HG03108 (cell line): Measurements from ENCODE around the gene NGEF.

Experiments
- ATAC-seq: cut with Tn5 transposase; IDR thresholded peaks from one replicate; pipeline ENCODE4 v1.9.1; 2021; ENCODE audit warnings: moderate library complexity; ENCODE audit not compliant: unreplicated experiment

Gene NGEF

DNA sequence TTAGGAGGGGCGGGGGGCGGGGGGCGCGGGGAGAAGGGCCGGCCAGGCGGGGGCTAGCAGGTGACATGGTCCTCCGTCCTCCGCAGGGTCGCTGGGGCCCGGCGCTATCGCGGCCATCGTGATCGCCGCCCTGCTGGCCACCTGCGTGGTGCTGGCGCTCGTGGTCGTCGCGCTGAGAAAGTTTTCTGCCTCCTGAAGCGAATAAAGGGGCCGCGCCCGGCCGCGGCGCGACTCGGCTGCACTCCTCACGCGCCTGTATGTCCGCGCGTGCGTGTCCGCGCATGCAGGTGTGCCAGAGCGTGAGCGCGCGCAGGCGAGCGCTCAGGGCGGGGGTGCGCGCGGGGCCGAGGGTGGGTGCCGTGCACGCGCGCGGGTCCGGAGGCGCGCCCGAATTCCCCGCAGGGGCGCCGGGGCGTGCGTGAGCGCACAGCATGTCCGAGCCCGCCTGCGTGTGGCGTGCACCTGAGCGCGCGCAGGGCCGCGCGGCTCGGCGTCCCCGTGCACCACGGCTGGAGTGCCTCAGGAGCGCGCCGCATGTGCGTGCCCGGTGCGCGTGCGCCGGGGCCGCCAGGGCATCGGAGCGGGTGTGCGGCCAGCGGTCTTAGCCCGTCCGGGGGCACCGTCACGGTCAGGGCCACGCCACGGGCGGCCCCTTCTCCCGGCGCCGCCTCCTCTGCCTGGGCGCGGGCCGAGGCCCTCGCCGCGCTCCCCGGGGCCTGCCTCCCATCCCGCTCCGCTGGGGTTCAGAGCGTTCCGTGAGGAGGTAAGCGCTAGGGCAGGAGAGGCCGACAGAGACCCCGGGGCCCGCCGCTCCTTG lies 136.7 kb downstream of the NGEF start:
- no peak for ATAC-seq

DNA sequence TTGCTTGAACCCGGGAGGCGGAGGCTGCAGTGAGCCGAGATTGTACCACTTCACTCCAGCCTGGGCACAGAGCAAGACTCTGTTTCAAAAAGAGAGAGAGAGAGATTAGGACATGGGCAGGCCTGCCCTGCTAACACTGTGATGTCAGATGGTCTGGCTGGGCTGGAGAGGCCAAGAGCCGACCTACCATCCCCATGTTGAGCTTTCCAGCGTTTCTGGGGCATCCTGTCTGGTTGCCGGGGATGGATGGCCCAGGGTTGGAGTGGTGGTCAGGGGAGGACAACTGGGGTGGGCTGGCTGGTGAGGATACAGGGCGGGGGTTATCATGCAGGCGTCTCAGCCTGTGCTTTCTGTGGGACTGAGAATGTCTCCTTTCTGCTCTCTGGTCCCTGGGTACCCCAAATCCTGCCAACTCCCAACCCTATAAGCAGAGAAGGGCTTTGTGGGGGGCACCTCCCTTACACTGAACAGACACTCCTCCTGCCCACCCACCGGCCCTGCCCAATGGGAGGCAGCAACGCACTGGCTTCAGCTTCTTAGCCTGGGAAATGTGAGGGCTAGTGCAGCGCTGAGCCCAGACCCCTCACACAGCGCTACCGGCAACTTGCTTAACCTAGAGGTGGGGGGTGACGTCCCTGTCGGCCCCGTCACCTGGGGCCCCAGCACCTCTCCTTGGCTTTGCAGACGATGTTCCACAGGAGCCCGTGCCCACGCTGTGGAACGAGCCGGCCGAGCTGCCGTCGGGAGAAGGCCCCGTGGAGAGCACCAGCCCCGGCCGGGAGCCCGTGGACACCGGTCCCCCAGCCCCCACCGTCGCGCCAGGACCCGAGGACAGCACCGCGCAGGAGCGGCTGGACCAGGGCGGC lies 137.6 kb downstream of the NGEF start:
- ATAC-seq, result no peak

DNA sequence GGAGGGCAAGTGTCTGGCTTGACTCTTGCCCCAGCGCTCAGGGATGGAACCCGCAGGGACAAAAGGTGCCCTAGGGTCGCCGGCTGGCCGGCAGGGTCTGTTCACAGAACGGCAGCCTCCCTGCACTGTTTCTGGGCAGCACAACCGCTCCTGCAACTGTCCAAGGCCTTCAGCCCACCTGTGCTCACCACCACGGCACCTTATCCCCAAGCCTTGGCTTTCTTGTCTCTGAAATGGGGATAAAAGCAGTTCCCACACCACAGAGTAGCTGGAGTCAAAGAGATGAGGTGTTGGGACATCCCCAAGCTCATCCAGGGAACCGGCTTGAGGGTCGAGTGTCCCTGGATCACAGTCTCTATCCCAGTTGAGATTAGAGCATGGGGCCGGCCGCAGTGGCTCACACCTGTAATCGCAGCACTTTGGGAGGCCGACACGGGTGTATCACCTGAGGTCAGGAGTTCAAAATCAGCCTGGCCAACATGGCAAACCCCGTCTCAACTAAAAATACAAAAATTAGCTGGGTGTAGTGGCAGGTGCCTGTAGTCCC lies 138.3 kb downstream of the NGEF start:
- ATAC-seq, result no peak

DNA sequence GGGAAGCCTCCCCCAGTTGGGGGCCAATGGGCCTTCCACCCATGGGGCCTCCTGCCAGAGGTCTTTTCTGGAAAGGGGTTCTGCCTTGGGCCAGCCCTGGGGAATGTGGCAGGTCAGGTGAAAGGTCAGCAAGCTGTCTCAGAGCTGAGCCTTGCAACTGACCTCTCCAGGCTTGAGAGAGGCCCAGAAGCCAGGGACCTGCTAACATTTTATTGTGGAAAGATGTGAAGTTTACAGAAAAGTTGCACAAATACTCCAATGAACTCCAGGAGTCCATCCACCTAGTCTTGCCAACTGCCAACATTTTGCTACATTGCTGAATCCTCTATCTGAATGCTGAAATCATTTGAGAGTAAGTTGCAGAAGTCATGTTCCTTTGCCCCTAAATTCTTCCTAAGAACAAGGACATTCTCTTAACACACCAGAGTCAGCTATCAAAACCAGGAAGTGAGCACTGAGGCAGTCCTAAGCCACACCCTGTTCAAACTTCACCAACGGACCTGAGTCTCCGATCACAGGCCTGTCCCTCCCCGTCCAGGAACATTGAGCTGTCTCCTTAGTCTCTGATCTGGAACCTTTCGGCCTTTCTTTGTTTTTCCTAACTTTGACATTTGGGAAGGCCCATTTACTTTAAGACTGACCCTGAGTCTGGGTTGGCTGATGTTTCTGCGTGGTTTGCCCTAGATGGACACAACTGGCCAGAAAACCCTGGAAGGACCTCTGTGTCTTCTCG lies 139.0 kb downstream of the NGEF start:
- no peak for ATAC-seq

DNA sequence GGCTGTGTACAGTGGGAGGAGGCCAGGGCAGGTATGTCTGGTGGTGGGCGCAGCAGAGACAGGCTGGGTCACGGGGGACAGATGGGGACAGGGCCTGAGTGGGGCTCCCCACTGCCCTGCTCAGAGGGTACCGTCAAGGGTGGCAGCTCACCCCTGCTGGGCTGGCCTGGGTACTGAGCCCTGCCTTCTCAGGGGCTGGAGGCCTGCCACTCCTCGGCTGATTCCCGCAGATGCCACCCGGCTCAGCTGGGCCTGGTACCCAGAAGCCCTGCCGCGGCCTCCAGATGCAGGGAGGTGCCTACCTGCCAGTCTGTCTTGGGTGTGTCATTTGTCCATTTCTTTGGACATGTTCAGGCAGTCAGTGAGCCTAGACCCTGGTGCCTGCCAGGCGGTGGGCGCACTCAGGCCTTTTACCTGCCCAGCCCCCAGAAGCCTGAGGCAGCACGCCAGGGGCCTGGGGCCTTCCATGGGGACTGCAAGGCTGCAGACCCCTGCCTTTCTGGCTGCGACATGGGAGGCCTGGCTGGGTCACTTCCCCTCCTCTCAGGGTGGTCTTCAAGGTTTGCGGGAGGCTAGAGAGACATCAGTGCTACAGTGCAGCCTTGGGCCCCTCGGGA lies 139.7 kb downstream of the NGEF start:
- no peak for ATAC-seq

DNA sequence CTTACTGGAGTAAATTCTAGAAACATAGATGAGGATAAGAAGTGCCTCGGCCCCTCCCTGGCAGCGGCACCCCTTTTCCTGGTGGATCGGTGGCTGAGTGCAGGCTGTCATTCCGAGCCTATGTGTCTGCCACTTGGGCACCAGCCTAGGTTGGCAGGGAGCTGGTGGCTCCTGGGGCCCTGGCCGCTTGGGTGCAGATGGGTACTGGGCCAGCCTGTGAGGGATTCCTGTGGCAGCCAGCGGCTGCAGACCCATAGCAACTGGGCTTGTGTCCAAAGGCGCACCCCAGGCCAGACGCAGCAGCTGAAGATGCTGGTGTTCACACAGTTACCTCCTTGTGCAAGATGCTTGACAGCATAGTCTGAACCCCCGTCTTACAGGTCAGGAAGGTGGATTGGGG lies 140.2 kb downstream of the NGEF start:
- no peak for ATAC-seq

DNA sequence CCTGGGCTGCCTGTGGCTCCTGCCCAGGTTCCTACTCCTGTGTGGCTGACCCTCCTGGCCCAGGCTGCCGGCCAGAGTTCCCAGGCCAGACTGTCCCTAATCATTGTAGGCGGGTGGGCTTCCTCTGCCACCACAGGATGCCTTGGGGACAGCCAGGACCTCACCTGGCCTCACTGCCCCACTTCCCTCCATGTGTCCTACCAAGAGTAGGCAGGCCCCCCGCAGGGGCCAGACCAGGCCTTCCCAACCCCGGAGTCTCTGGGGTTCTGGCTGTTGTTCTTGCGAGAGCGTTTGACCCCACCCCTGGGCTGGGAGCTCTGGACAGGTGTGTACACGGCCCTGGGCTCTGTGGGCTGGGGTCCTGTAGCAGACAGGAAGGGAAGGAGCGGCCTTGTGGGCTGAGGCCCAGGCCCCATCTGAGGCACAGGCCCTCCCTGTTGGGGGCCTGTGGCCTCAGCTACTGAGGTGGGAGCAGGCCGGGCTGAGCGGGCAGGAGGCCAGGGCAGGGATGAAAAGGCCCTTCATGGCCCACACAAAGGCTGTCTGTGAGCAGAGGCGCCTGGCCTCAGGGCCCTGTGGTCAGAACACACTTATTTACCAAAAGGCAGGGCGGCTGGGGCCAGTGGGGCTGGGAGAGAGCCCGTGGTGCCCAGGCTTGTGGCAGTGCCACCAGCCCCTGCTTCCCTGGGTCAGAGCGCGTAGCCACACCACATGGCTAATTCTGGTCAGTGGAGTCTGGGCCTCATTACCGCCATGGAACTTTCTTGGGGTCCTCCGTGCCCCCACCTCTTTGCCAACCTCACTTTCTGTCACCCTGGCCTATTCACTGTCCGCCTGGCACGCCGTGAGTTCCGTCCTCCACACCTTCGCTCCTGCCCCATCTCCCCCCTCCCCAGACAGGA lies 141.0 kb downstream of the NGEF start:
- ATAC-seq, result no peak

DNA sequence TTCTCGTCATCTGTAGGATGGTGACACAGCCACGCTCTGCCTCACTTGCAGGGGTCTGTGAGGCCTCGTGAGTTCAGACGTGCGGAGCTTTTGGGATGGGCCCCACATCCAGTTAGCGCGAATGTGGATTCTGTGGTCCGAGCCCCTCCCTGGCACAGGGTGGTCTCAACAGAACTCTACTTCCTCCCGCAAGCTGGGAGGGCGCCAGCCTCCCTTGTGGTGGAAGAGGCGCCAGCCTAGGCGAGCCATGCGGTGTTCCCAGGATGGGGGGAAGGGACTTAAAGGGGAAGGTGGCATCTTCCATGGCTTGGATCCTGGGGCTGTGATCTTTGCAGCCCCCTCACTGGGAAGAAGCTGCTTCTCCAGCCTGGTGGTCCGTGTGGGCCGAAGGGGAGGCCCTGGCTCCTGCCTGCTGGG lies 141.6 kb downstream of the NGEF start:
- ATAC-seq, result no peak

DNA sequence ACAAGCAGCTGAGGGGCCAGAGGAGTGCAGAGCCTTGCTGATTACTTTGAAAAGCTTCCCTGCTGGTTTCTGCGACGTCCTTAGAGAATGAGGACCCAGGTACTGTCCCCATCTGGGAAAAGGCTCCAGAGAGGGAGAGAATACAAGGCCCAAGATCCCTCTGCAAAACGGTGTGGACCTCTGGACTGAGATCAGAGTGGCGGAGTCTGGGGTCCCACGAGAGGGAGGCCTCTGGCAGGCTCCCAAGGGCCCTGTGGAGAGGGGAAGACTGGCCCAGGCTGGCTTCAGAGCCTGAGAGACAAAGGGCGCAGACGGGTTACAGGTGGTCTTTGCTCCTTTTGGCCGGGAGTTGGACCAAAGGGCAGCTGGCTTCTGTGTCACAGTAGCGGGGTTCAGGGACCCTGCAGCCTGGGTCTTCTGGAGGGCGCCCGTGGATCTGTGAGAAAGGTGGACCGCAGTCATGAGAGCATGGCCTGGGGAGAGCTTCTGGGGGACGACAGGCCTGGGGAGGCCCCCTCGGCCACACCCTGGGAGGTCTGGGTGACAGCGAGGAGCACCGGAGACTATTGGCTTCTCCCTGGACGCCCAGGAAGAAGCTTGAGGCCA lies 142.2 kb downstream of the NGEF start:
- ATAC-seq, result no peak

DNA sequence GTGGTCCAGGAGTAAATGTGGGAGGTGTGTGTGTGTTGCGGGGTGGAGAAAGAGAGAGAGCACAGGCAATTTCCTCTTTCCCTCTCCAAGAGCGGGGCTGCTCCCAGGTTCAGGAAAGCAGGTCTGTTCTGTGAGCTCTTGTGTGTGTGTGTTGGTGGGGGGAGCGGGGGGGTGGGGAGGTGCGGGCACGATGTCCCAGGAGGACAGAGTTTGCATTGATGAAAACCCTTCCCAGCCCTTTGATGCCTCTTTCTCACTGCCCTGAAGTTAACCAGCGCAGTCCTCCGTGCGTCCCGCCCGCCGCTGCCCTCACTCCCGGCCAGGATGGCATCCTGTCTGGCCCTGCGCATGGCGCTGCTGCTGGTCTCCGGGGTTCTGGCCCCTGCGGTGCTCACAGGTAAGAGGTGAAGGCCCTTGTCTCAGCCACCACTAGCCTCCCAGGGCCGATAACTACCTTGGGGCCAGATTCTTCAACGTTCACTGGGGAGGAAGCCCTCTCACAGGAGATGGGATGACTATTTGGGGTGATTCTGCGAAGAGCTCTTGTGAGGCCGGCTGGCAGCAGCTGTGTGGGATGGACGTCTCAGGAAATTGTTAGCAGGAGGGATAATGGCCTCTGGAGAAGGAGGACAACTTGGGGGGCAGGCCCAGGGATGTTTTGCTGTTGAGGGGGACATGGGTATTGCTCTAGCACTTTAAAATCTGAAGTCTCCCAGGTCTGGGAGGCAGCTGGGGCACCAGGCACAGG lies 142.9 kb downstream of the NGEF start, which contains the start of gene SNORC:
SNORC (plus strand) TSS at position 247 of the 748 bp plus-strand sequence; CDS start at position 325, 78 bp downstream.
- ATAC-seq, result no peak

DNA sequence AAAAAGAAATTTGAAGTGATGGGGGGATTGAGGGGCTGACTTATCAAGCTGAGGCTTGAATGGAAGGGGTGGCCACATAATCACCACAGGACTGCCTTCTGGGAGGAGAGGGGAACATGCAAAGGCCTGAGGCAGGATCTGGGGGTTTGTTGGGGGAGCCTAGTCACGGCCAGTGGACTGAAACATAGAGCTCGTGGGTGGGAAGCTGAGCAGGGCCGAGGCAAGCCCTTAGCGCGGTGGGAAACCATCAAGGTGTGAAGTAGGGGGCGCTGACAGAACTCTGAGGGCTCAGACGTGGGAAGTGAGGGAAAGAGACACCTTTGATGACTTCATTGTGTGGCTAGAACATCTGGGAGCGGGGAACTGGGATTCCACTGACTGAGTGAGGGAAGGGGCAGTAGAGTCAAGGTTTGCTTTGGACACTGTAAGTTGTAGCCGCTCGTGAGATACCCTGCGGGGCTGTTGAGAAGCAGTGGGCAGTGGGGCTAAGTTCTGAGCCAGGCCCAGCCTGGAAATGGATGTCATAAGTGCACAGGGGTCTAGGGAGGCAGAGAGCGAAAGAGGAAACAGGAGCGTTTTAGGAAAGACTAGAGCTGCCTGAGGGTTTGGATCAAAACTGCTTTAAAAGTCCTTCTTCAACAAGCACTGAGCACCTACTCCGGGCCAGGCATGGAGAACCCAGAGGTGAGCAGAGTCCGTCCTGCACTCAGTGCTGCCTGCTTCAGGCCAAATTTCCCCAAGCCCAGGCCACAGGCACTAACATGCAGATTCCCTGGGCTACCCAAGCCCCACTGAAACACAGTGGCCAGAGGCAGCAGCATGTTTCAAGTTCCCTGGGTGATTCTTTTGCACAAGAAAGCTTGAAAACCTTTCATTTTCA lies 143.7 kb downstream of the NGEF start:
- ATAC-seq, result no peak

DNA sequence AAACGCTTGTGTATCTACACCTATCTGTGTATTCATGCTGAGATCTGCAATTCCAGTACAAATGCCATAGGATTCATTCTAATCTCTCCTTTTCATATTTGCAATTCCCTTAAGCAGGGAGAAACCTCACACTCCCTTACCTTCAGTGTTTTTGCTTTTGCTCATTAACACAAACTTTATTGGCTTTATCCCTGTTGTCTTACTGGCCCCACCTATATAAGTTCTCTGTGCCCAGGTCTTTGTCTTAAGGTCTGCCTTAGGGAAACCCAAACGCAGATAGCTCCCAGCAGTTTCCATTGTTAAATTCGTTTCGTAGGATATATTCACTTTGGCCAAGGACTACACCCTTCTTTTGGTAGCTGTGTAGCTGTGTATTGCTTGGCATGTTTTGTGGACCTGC lies 147.0 kb downstream of the NGEF start:
- ATAC-seq, result no peak

DNA sequence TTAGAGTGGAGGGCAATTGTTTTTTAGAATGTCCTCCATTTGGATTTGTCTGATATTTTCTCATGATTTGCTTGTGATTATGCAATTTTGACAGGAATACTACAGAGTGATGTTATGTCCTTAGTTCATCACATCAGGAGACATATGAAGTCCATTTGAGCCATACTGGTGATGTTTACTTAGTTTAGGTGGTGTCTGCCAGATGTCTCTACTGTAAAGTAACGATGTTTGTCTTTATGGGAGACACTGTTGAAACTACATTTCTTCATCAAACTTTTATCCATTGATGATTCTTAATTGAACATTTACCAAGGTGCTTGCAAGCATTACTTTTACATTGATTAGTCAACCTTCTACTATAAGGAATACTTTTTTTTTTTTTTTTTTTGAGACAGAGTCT lies 147.9 kb downstream of the NGEF start:
- no peak for ATAC-seq

DNA sequence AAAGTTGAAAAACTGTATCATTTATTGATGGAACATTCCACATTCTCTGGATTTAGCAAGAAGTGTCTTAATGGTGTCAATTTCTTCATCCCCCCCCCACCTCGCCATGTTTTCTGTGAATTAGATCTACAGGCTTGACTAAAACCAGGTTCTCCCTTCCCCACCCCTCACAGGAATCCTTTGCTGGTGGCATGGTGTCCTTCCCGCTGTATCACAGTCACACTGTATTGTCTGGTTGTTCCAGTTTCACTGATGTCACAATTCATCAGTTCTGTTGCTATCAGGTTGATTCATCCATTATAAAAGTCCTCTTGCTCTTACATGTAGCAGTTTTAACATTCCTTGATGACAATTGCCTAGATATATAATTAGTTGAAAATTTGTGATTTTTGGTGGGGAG lies 149.1 kb downstream of the NGEF start:
- ATAC-seq, result no peak

DNA sequence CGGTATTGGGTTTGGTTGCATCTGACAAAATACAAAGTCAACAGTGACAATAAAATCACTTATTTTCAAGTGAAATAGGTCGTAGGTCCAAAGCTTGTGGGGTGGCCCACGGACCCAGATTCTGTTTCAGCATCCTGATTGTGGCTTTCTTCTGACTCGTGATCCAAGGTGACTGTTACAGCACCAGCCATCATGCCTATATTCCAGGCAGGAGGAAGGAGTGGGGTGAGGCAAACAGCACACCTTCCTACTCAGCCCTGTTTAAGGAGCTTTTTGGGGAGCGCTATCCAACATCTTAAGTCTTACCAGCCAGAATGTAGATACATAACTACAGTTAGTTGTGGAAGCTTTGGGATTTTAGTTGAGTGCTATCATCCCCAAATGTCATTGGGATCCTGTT lies 151.7 kb downstream of the NGEF start:
- no peak for ATAC-seq

DNA sequence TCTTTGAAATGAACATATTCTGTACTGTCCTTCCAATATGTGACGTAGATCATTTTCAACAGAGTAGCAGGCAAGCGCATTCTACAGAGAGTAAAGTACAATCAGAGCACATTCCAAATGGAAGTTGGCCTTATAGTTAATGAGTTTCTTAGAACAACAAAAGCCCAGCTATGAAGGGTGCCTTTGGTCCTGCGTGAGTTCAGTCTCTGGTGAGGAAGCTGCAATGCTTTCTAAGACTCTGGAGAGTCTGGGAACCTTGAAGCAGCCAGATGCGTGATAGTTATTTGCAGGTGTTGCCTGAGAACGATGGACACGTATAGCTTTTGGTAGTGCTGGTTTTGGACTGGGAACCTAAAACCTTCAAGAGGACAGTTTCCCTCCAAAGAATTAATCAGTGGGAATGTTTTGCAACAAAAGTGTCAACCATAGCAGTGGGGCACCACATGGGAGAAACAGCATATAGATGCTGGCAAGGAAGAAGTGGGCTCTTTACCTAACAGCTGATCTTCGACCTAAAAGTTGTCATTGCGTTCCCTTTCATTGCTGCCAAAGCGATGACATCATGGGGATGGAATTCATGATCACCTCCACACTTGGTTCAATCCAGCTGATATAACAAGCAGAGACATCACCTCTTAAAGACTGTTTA lies 152.3 kb downstream of the NGEF start:
- no peak for ATAC-seq

DNA sequence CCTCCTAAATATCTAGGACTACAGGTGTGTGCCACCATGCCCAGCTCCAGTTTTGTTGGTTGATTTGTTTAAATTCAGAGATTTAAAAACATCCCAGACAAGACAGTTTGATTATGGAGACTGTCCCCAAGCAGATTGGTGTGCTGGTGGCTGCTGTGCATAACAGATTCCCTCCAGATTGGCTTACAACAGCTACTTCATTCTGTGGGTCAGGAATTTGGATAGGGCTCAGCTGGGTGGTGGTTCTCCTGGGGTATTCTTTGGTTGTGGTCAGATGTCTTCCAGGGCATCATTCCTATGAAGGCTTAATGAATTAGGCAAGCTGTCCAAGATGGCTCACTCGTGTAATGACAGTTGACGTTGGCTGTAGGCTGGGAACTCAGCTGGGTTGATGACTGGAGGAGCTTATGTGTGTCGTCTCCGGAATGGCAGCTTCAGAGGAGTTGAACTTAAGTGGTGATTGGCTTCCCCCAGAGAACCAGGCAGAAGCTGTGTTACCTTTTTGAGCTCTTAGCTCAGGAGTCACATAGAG lies 153.6 kb downstream of the NGEF start:
- no peak for ATAC-seq
